GM19240 (cell line): ENCODE results near the gene SPTB.
A peak's percentile ranks its signal among the peaks of the same experiment; 100 is the strongest.

Source experiments
- DNase-seq: peaks from one replicate; pipeline ENCODE4 v3.0.0; 2011; ENCODE audit warnings: low spot score; ENCODE audit not compliant: insufficient read length

SPTB gene

GRCh38 chr14:64767215-64767964, 112.3 kb downstream of the SPTB start:
- DNase-seq: no peak

- no peak for DNase-seq
These were observed 113.1 kb downstream of the SPTB start for GRCh38 chr14:64766430-64767151.

- DNase-seq: no peak
These were observed 113.9 kb downstream of the SPTB start for GRCh38 chr14:64765740-64766302.

- peak; percentile 77 for DNase-seq
These were observed 114.8 kb downstream of the SPTB start for GRCh38 chr14:64764641-64765520.

- no peak for DNase-seq
These were observed 115.7 kb downstream of the SPTB start for GRCh38 chr14:64763801-64764621.

GRCh38 chr14:64763085-64763782, 116.5 kb downstream of the SPTB start:
- DNase-seq: no peak

- no peak for DNase-seq
These were observed 117.4 kb downstream of the SPTB start for GRCh38 chr14:64762044-64763034.

- no peak for DNase-seq
These were observed 118.2 kb downstream of the SPTB start for GRCh38 chr14:64761441-64762043.

GRCh38 chr14:64760916-64761315, 118.8 kb downstream of the SPTB start:
- DNase-seq: no peak

GRCh38 chr14:64760146-64760755, 119.5 kb downstream of the SPTB start:
- DNase-seq: peak; percentile 75

GRCh38 chr14:64759555-64759938, 120.2 kb downstream of the SPTB start:
- DNase-seq: no peak

GRCh38 chr14:64758691-64759554, 120.8 kb downstream of the SPTB start:
- no peak for DNase-seq

GRCh38 chr14:64758025-64758521, 121.6 kb downstream of the SPTB start:
- DNase-seq: no peak

- no peak for DNase-seq
These were observed 122.1 kb downstream of the SPTB start for GRCh38 chr14:64757601-64758000.

GRCh38 chr14:64756712-64757111, 123.0 kb downstream of the SPTB start:
- DNase-seq: no peak

- no peak for DNase-seq
These were observed 123.9 kb downstream of the SPTB start for GRCh38 chr14:64755781-64756221.

- no peak for DNase-seq
These were observed 125.0 kb downstream of the SPTB start for GRCh38 chr14:64754685-64755084.
